Mesendoderm (in vitro differentiated cells): ENCODE data around the gene SRPK2.

Source experiments
- DNase-seq: peaks from one replicate; pipeline ENCODE4 v3.0.0; 2013
- H2AK5ac ChIP-seq: 2 replicates; pipeline ENCODE4 v1.6.1; 2013; ENCODE audit warnings: low read length, inconsistent platforms
- H2BK120ac ChIP-seq: 2 replicates; pipeline ENCODE4 v1.6.1; 2013; ENCODE audit warnings: low read depth, mild to moderate bottlenecking, low read length, moderate library complexity, mixed read lengths
- H2BK15ac ChIP-seq: replicated peaks from 2 replicates; pipeline ENCODE4 v1.6.1; 2013; ENCODE audit warnings: low read depth, mild to moderate bottlenecking, moderate library complexity
- H2BK5ac ChIP-seq: 2 replicates; pipeline ENCODE4 v1.6.1; 2013; ENCODE audit warnings: low read length, inconsistent platforms
- H3K18ac ChIP-seq: 2 replicates; pipeline ENCODE4 v1.6.1; 2013; ENCODE audit warnings: mild to moderate bottlenecking, low read length, mixed read lengths
- H3K23ac ChIP-seq: one replicate; pipeline ENCODE4 v1.6.1; 2013; ENCODE audit warnings: low read length
- H3K27ac ChIP-seq: 2 replicates; pipeline ENCODE4 v1.5.1; 2013; ENCODE audit warnings: low read depth, mild to moderate bottlenecking, inconsistent platforms, low read length, moderate library complexity
- H3K27me3 ChIP-seq: 2 replicates; pipeline ENCODE4 v1.6.1; 2013; ENCODE audit warnings: low read length, control low read depth, mild to moderate bottlenecking, inconsistent platforms; ENCODE audit not compliant: insufficient read depth, poor library complexity
- H3K36me3 ChIP-seq: 2 replicates; pipeline ENCODE4 v1.6.1; 2013; ENCODE audit warnings: low read length, inconsistent platforms; ENCODE audit not compliant: control insufficient read depth, insufficient read depth
- H3K4ac ChIP-seq: one replicate; pipeline ENCODE4 v1.6.1; 2013; ENCODE audit warnings: low read depth, mild to moderate bottlenecking, low read length, moderate library complexity
- H3K4me1 ChIP-seq: 2 replicates; pipeline ENCODE4 v1.6.1; 2013; ENCODE audit warnings: low read depth, low read length, inconsistent platforms; ENCODE audit not compliant: control insufficient read depth
- H3K4me2 ChIP-seq: 2 replicates; pipeline ENCODE4 v1.6.1; 2013; ENCODE audit warnings: low read length
- H3K4me3 ChIP-seq: 2 replicates; pipeline ENCODE4 v1.5.1; 2013; ENCODE audit warnings: mild to moderate bottlenecking, low read length
- H3K56ac ChIP-seq: one replicate; pipeline ENCODE4 v1.6.1; 2013; ENCODE audit warnings: low read length
- H3K79me1 ChIP-seq: 2 replicates; pipeline ENCODE4 v1.6.1; 2013; ENCODE audit warnings: low read length, inconsistent platforms
- H3K79me2 ChIP-seq: 2 replicates; pipeline ENCODE4 v1.6.1; 2013; ENCODE audit warnings: mild to moderate bottlenecking, low read length; ENCODE audit not compliant: control insufficient read depth, insufficient read depth
- H3K9ac ChIP-seq: 2 replicates; pipeline ENCODE4 v1.6.1; 2013; ENCODE audit warnings: low read length, inconsistent platforms
- H4K5ac ChIP-seq: one replicate; pipeline ENCODE4 v1.6.1; 2013; ENCODE audit warnings: low read length
- H4K8ac ChIP-seq: one replicate; pipeline ENCODE4 v1.6.1; 2013; ENCODE audit warnings: low read depth, mild to moderate bottlenecking, control low read depth, low read length, moderate library complexity
- WGBS: extraction: QIAGEN DNeasy Blood & Tissue Kit; methylation state at CpG from one replicate; pipeline ENCODE4 v1.1.7; 2013; ENCODE audit warnings: low lambda C conversion rate, missing lambda C conversion rate; ENCODE audit not compliant: insufficient coverage; ENCODE audit errors: extremely low coverage; 5-methylcytosine and 5-hydroxymethylcytosine counted together

The SRPK2 gene

GRCh38 chr7:105141068-105141467, 247.7 kb downstream of the SRPK2 start:
- Histone ChIP-seq H4K8ac (no peak overlapping the region), H3K4me1 (no peaks in the 10 kb centered on the region), H3K4me2 (no peak overlapping the region), H3K36me3 (no peaks in the 10 kb centered on the region), H3K4me3 (no peak overlapping the region), H4K5ac (no peak overlapping the region), H3K23ac (no peak overlapping the region), H2AK5ac (no peak overlapping the region), H3K27ac (no peak overlapping the region), H3K79me2 (no peaks in the 10 kb centered on the region), H3K9ac (no peak overlapping the region), H3K79me1 (peaks cover 7% of the 10 kb centered on the region), H2BK15ac (no peak overlapping the region), H3K4ac (no peak overlapping the region), H3K27me3 (no peaks in the 10 kb centered on the region), H3K18ac (no peak overlapping the region), H2BK120ac (no peak overlapping the region), H2BK5ac (no peak overlapping the region), H3K56ac (no peak overlapping the region)
- DNase-seq = peak; percentile 66
- whole genome bisulfite sequencing = no CpG with 5 or more reads among the region's 6 CpGs

- H3K27me3 ChIP-seq = no peaks in the 10 kb centered on the region
- no peak overlapping the region for H4K8ac ChIP-seq
- H3K4me1 ChIP-seq = no peaks in the 10 kb centered on the region
- no peak overlapping the region for H3K4me2 ChIP-seq
- no peaks in the 10 kb centered on the region for H3K36me3 ChIP-seq
- H3K23ac ChIP-seq = no peak overlapping the region
- no peak overlapping the region for H3K4me3 ChIP-seq
- peaks cover 7% of the 10 kb centered on the region for H3K79me1 ChIP-seq
- DNase-seq = no peak
- H2BK120ac ChIP-seq = no peak overlapping the region
- no peak overlapping the region for H3K27ac ChIP-seq
- no peaks in the 10 kb centered on the region for H3K79me2 ChIP-seq
- H3K56ac ChIP-seq = no peak overlapping the region
- H3K9ac ChIP-seq = no peak overlapping the region
- no peak overlapping the region for H3K4ac ChIP-seq
- H4K5ac ChIP-seq = no peak overlapping the region
- H2BK15ac ChIP-seq = no peak overlapping the region
- no peak overlapping the region for H3K18ac ChIP-seq
- H2AK5ac ChIP-seq = no peak overlapping the region
- no peak overlapping the region for H2BK5ac ChIP-seq
Measured at GRCh38 chr7:105139381-105139780, 249.3 kb downstream of the SRPK2 start.

GRCh38 chr7:105137898-105138297, 250.8 kb downstream of the SRPK2 start:
- H3K18ac ChIP-seq = no peak overlapping the region

GRCh38 chr7:105136221-105136620, 252.5 kb downstream of the SRPK2 start:
- DNase-seq = peak; percentile 84
- H2BK5ac ChIP-seq = no peak overlapping the region
- H3K4ac ChIP-seq = no peak overlapping the region
- H3K79me2 ChIP-seq = no peaks in the 10 kb centered on the region
- no peak overlapping the region for H3K23ac ChIP-seq
- H4K8ac ChIP-seq = no peak overlapping the region
- no peak overlapping the region for H3K56ac ChIP-seq
- no peaks in the 10 kb centered on the region for H3K36me3 ChIP-seq
- H4K5ac ChIP-seq = no peak overlapping the region
- no peak overlapping the region for H2BK15ac ChIP-seq
- H3K27me3 ChIP-seq = no peaks in the 10 kb centered on the region
- no peak overlapping the region for H2BK120ac ChIP-seq
- no peak overlapping the region for H3K4me3 ChIP-seq
- no peak overlapping the region for H3K4me2 ChIP-seq
- H3K9ac ChIP-seq = no peak overlapping the region
- no peak overlapping the region for H3K27ac ChIP-seq
- no peak overlapping the region for H3K18ac ChIP-seq
- peaks cover 7% of the 10 kb centered on the region for H3K79me1 ChIP-seq
- no peaks in the 10 kb centered on the region for H3K4me1 ChIP-seq
- H2AK5ac ChIP-seq = no peak overlapping the region
- no CpG with 5 or more reads among the region's 3 CpGs for WGBS

More at GRCh38 chr7:105137898-105138297, 250.8 kb downstream of the SRPK2 start:
- no peak overlapping the region for H2BK5ac ChIP-seq
- no peak overlapping the region for H3K27ac ChIP-seq
- H3K4me3 ChIP-seq = no peak overlapping the region
- no peaks in the 10 kb centered on the region for H3K27me3 ChIP-seq
- no peak for DNase-seq
- no peak overlapping the region for H3K9ac ChIP-seq
- WGBS = 100% methylated on average over 1 of the region's 4 CpGs
- peaks cover 7% of the 10 kb centered on the region for H3K79me1 ChIP-seq
- no peaks in the 10 kb centered on the region for H3K4me1 ChIP-seq
- no peak overlapping the region for H3K4ac ChIP-seq
- no peaks in the 10 kb centered on the region for H3K79me2 ChIP-seq
- H4K5ac ChIP-seq = no peak overlapping the region
- no peaks in the 10 kb centered on the region for H3K36me3 ChIP-seq
- H2BK15ac ChIP-seq = no peak overlapping the region
- H3K4me2 ChIP-seq = no peak overlapping the region
- no peak overlapping the region for H2BK120ac ChIP-seq
- no peak overlapping the region for H3K56ac ChIP-seq
- H3K23ac ChIP-seq = no peak overlapping the region
- H4K8ac ChIP-seq = no peak overlapping the region
- no peak overlapping the region for H2AK5ac ChIP-seq

- H3K9ac ChIP-seq = no peak overlapping the region
- no peak overlapping the region for H2BK120ac ChIP-seq
- no peak overlapping the region for H4K5ac ChIP-seq
- H3K27me3 ChIP-seq = no peaks in the 10 kb centered on the region
- no peak overlapping the region for H4K8ac ChIP-seq
- H3K4me2 ChIP-seq = no peak overlapping the region
- H3K4me3 ChIP-seq = no peak overlapping the region
- no CpG with 5 or more reads among the region's 9 CpGs for WGBS
- H3K23ac ChIP-seq = no peak overlapping the region
- H2BK5ac ChIP-seq = no peak overlapping the region
- H2AK5ac ChIP-seq = no peak overlapping the region
- no peaks in the 10 kb centered on the region for H3K4me1 ChIP-seq
- no peak overlapping the region for H3K4ac ChIP-seq
- no peak overlapping the region for H3K27ac ChIP-seq
- H2BK15ac ChIP-seq = no peak overlapping the region
- DNase-seq = no peak
- no peak overlapping the region for H3K56ac ChIP-seq
- H3K79me2 ChIP-seq = no peaks in the 10 kb centered on the region
- H3K36me3 ChIP-seq = no peaks in the 10 kb centered on the region
- peaks cover 3% of the 10 kb centered on the region for H3K79me1 ChIP-seq
- no peak overlapping the region for H3K18ac ChIP-seq
Measured at GRCh38 chr7:105133986-105134655, 254.6 kb downstream of the SRPK2 start.

- H3K27ac ChIP-seq = no peak overlapping the region
- no peak overlapping the region for H2AK5ac ChIP-seq
- H3K79me1 ChIP-seq = peaks cover 2% of the 10 kb centered on the region
- H3K23ac ChIP-seq = no peak overlapping the region
- H3K27me3 ChIP-seq = no peaks in the 10 kb centered on the region
- H4K5ac ChIP-seq = no peak overlapping the region
- H3K56ac ChIP-seq = no peak overlapping the region
- H2BK15ac ChIP-seq = no peak overlapping the region
- H3K4ac ChIP-seq = no peak overlapping the region
- H3K4me1 ChIP-seq = no peaks in the 10 kb centered on the region
- no peak overlapping the region for H2BK5ac ChIP-seq
- WGBS = no CpG with 5 or more reads among the region's 7 CpGs
- no peaks in the 10 kb centered on the region for H3K79me2 ChIP-seq
- H3K4me2 ChIP-seq = no peak overlapping the region
- H3K36me3 ChIP-seq = no peaks in the 10 kb centered on the region
- no peak overlapping the region for H4K8ac ChIP-seq
- no peak overlapping the region for H2BK120ac ChIP-seq
- DNase-seq = no peak
- no peak overlapping the region for H3K18ac ChIP-seq
- H3K9ac ChIP-seq = no peak overlapping the region
- H3K4me3 ChIP-seq = no peak overlapping the region
Measured at GRCh38 chr7:105133358-105133757, 255.4 kb downstream of the SRPK2 start.
